K562 (cell line): ENCODE measurements around the gene GTF2H4. TPM values are rescaled to one million over a fixed set of nuclear protein-coding genes. Genes with fewer than 3 reads are reported as not detected.

Source experiments
- CCNT2 ChIP-seq: IDR thresholded peaks from 2 replicates; pipeline ENCODE4 v1.6.1; 2011; ENCODE audit warnings: borderline replicate concordance, low read depth, mild to moderate bottlenecking, moderate library complexity, mixed read lengths, low read length; ENCODE audit not compliant: insufficient read length; ENCODE audit errors: extremely low read depth
- CXXC5 ChIP-seq: fragments of 250-450 bp; sonication (Bioruptor Pico); IDR thresholded peaks from 2 replicates; pipeline ENCODE4 v1.8.0; 2022; ENCODE audit warnings: inconsistent platforms, mild to moderate bottlenecking, moderate library complexity
- LCOR ChIP-seq: sonication (generic); formaldehyde crosslinking; IDR thresholded peaks from 2 replicates; pipeline ENCODE4 v1.8.0; 2022; ENCODE audit warnings: mild to moderate bottlenecking, missing genetic modification reagents
- POLR2G ChIP-seq: fragments of 200-400 bp; formaldehyde crosslinking; IDR thresholded peaks from 2 replicates; pipeline ENCODE4 v1.6.1; 2017; ENCODE audit warnings: low read depth, mild to moderate bottlenecking, antibody characterized with exemption, low read length, moderate library complexity
- RB1 ChIP-seq: fragments of 450-650 bp; IDR thresholded peaks from 2 replicates; pipeline ENCODE4 v1.6.1; 2017; ENCODE audit warnings: low read depth, mild to moderate bottlenecking
- YY1 ChIP-seq, 3 experiments: IDR thresholded peaks; 2 replicates each; pipeline ENCODE4 v1.6.1; 2011; ENCODE audit warnings: low read length in 2 of 3, mild to moderate bottlenecking in 2 of 3, moderate library complexity in 2 of 3, borderline replicate concordance in 1 of 3, control low read depth in 1 of 3, low read depth in 1 of 3; ENCODE audit not compliant: insufficient read depth in 3 of 3, insufficient replicate concordance in 2 of 3, control insufficient read depth in 1 of 3, insufficient read length in 1 of 3; ENCODE audit errors: extremely low read depth in 1 of 3
- ZNF24 ChIP-seq: fragments of 450-650 bp; IDR thresholded peaks from 2 replicates; pipeline ENCODE4 v1.6.1; 2016
- ZNF324 ChIP-seq: fragments of 250-450 bp; sonication (Bioruptor Pico); IDR thresholded peaks from 2 replicates; pipeline ENCODE4 v1.4.0; 2020; ENCODE audit warnings: mild to moderate bottlenecking
- polyA plus RNA-seq, 8 experiments: library from polyadenylated mRNA; depleted of rRNA in 4 of 8; stranded (reverse) in 5 of 8; unstranded in 3 of 8; fragments of >200 nt; fragmentation: Nextera tagmentation in 2 of 8; fragmentation: Illumina TruSeq in 1 of 8; extraction: Ambion mirVana in 2 of 8; extraction: Trizol in 1 of 8; gene quantifications; 2 replicates each; pipeline versions ENCODE4 v1.2.1 to v1.2.3, GENCODE V29; 2011 to 2014; ENCODE audit warnings: inconsistent platforms in 1 of 8, missing spikeins in 1 of 8
- total RNA-seq, 7 experiments: library from RNA; depleted of rRNA in 6 of 7; stranded (reverse); fragments of >200 nt in 6 of 7; fragmentation: Illumina TruSeq in 2 of 7; extraction: Trizol in 2 of 7; gene quantifications; 2 replicates each; pipeline versions ENCODE4 v1.2.1 to v1.2.3, GENCODE V29; 2011 to 2021; ENCODE audit warnings: low replicate concordance in 1 of 7
- TF ChIP-seq, protein P1 (sequence below), 2 experiments: fragments of 450-650 bp in 1 of 2; sonication (generic) in 1 of 2; formaldehyde crosslinking in 1 of 2; IDR thresholded peaks; 2 replicates each; pipeline versions ENCODE4 v1.7.1 to v1.9.0; 2016 to 2022; ENCODE audit warnings: inconsistent platforms in 1 of 2, mild to moderate bottlenecking in 1 of 2, missing genetic modification reagents in 1 of 2
- TF ChIP-seq, protein P2 (sequence below): fragments of 450-650 bp; IDR thresholded peaks from 2 replicates; pipeline ENCODE4 v1.6.1; 2016; ENCODE audit warnings: missing biosample characterization, missing genetic modification characterization
- TF ChIP-seq, protein P3 (sequence below), 3 experiments: fragments of 200-800 bp in 1 of 3; fragments of 250-450 bp in 1 of 3; fragments of 450-650 bp in 1 of 3; sonication (Bioruptor Pico) in 1 of 3; sonication (Bioruptor generic) in 1 of 3; formaldehyde crosslinking in 1 of 3; IDR thresholded peaks; 2 replicates each; pipeline versions ENCODE4 v1.6.1 to v1.8.0; 2016 to 2022; ENCODE audit warnings: mild to moderate bottlenecking in 2 of 3, missing genetic modification characterization in 2 of 3, missing compliant biosample characterization in 1 of 3, moderate library complexity in 1 of 3

GTF2H4 gene
- total and polyA plus RNA-seq, 9 of the 15 experiments (the other 6 are each of a cell fraction or from before 2014, with no cell fraction given) = 3.6 to 86.1 (median 39.6) TPM

DNA sequence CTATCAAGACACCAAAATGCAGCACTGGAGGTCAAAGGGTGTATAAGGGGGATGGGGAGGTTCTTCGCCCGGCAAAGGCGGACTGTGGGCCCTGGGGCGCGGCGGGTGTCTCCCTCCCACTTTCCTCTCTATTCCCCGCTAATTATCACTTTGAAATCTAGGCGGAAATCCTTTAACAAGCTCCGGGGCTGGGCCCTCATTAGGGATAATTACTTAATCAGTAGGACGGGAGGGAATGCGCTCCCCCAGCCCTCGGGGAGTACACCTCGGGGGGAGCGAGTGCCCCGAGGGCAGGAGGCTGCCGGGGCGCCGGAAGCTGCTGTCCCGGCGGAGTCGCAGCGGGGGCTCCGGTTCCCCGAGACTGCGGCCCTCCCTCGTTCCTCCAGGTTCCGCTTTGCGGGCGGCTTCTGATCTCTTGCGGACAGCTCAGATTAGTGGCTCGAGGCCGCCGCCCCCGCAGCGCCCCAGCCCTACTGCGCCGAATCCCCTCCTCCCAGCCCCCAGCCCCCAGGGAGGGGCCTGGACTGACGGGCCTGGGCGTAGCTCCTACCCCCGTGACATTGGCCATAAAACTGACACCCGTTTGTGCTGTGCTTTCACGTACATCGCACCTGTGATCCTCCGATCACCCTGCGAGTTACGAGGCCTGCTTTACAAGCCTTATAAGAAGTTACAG lies 47.5 kb downstream of the GTF2H4 start (continued):
- TF ChIP-seq, protein P1, sequence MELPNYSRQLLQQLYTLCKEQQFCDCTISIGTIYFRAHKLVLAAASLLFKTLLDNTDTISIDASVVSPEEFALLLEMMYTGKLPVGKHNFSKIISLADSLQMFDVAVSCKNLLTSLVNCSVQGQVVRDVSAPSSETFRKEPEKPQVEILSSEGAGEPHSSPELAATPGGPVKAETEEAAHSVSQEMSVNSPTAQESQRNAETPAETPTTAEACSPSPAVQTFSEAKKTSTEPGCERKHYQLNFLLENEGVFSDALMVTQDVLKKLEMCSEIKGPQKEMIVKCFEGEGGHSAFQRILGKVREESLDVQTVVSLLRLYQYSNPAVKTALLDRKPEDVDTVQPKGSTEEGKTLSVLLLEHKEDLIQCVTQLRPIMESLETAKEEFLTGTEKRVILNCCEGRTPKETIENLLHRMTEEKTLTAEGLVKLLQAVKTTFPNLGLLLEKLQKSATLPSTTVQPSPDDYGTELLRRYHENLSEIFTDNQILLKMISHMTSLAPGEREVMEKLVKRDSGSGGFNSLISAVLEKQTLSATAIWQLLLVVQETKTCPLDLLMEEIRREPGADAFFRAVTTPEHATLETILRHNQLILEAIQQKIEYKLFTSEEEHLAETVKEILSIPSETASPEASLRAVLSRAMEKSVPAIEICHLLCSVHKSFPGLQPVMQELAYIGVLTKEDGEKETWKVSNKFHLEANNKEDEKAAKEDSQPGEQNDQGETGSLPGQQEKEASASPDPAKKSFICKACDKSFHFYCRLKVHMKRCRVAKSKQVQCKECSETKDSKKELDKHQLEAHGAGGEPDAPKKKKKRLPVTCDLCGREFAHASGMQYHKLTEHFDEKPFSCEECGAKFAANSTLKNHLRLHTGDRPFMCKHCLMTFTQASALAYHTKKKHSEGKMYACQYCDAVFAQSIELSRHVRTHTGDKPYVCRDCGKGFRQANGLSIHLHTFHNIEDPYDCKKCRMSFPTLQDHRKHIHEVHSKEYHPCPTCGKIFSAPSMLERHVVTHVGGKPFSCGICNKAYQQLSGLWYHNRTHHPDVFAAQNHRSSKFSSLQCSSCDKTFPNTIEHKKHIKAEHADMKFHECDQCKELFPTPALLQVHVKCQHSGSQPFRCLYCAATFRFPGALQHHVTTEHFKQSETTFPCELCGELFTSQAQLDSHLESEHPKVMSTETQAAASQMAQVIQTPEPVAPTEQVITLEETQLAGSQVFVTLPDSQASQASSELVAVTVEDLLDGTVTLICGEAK (IDR thresholded peaks at IDR 0.05) = peak; percentile 97
- TF ChIP-seq, protein P1 (CRISPR knock-in tag; IDR thresholded peaks at IDR 0.05) = no peak
- TF ChIP-seq CXXC5 = peak; percentile 97
- peak; percentile 82 for TF ChIP-seq POLR2G
- TF ChIP-seq CCNT2 = peak; percentile 96
- TF ChIP-seq, protein P2, sequence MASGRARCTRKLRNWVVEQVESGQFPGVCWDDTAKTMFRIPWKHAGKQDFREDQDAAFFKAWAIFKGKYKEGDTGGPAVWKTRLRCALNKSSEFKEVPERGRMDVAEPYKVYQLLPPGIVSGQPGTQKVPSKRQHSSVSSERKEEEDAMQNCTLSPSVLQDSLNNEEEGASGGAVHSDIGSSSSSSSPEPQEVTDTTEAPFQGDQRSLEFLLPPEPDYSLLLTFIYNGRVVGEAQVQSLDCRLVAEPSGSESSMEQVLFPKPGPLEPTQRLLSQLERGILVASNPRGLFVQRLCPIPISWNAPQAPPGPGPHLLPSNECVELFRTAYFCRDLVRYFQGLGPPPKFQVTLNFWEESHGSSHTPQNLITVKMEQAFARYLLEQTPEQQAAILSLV = no peak
- peak; percentile 89 for TF ChIP-seq RB1
- 0 out of 2 replicates have a peak, but pooled peaks have one; percentile 33 for TF ChIP-seq LCOR
- peak; percentile 54; the same call in 1 of the 2 replicates for TF ChIP-seq ZNF24
- TF ChIP-seq ZNF324 = no peak
- TF ChIP-seq YY1 (IDR thresholded peaks at IDR 0.05; ENCODE audit: borderline replicate concordance in 1 of 3, control insufficient read depth in 1 of 3, extremely low read depth in 1 of 3, insufficient read depth in 3 of 3, insufficient read length in 1 of 3, insufficient replicate concordance in 2 of 3, low read depth in 1 of 3, low read length in 2 of 3) = peak in 2 of 3 experiments; percentile 60 to 79
- TF ChIP-seq, protein P3, sequence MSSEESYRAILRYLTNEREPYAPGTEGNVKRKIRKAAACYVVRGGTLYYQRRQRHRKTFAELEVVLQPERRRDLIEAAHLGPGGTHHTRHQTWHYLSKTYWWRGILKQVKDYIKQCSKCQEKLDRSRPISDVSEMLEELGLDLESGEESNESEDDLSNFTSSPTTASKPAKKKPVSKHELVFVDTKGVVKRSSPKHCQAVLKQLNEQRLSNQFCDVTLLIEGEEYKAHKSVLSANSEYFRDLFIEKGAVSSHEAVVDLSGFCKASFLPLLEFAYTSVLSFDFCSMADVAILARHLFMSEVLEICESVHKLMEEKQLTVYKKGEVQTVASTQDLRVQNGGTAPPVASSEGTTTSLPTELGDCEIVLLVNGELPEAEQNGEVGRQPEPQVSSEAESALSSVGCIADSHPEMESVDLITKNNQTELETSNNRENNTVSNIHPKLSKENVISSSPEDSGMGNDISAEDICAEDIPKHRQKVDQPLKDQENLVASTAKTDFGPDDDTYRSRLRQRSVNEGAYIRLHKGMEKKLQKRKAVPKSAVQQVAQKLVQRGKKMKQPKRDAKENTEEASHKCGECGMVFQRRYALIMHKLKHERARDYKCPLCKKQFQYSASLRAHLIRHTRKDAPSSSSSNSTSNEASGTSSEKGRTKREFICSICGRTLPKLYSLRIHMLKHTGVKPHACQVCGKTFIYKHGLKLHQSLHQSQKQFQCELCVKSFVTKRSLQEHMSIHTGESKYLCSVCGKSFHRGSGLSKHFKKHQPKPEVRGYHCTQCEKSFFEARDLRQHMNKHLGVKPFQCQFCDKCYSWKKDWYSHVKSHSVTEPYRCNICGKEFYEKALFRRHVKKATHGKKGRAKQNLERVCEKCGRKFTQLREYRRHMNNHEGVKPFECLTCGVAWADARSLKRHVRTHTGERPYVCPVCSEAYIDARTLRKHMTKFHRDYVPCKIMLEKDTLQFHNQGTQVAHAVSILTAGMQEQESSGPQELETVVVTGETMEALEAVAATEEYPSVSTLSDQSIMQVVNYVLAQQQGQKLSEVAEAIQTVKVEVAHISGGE (CRISPR knock-in tag; IDR thresholded peaks at IDR 0.05) = peak in 2 of 3 experiments; percentile 93 to 99; a peak in 4 of 6 replicates
